GM18508 (cell line): ENCODE measurements around the gene MTFR1L.

Experiments used
- ATAC-seq: cut with Tn5 transposase; IDR thresholded peaks from one replicate; pipeline ENCODE4 v1.9.1; 2021; ENCODE audit warnings: moderate number of reproducible peaks; ENCODE audit not compliant: insufficient read depth, unreplicated experiment

MTFR1L gene

DNA sequence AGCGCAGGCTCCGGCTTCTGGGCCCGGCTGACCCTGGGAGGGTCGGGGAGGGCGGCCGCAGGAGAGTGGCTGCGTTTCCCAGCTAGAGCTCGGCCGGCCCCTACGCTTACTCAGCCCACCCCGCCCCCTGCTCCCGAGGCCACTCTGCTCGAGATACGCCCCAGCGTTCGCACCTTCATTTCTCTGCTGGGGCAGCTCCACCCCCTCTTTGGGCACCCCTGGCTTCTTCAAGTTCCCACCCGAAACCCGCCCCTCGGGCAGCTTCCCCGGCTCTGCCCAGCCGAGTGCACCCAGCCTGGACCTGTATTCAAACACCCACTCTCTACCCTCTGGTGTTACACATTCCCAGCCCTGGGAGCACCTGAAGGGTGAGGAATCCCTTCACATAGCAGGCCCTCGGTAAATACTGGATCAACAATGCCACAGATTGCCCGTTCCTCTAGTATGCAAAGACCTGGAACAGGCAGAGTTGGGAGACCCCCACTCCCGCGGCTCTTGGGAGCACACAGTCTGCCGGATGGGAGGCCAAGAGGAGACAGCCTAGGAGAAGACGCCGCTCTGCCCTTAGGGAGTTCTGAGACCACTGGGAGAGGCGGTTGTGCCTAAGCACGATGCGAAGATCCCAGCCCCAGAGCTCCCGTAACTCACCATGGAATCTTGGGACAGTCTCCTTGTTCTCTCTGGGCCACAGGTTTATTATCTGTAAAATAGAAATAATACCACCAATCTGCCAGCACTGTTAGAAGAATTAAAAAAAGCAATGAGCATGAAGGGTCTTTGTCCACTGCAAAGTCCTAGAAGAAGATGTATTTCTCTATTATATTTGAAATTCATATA is 56.3 kb downstream of the MTFR1L start:
- no peak for ATAC-seq

DNA sequence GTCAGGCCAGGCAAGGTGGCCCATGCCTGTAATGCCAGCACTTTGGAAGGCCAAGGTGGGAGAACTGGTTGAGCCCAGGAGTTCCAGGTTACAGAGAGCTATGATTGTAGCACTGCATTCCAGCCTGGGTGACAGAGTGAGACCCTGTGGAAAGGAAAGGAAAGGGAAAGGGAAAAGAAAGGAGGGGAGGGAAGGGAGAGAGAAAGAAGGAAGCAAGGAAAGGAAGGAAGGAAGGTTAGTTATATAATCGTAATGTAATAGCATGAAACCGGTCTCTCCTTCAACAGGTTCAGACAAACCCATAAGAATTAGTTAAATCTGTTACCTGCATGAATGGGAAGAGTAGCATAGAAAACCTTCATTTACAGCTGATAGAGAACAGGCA is 56.9 kb downstream of the MTFR1L start:
- ATAC-seq = no peak

DNA sequence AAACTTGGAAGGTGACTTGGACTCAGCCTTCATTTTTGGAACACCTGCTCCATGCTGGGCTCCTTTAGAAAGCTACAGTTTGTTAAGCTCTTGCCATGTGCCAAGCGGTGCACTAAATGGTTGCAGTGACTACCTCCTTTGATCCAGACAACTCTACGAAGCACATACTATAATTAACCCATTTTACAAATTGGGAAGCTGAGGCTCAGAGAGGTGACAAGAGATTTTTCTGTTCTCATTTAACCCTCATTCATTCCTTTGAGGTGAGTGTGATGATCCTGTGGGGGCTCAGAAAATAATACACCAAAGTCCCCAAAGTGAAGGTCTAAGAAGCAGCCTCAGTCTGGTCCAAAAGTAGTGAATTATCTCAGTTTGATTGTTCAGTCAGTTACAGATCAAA is 57.4 kb downstream of the MTFR1L start:
- ATAC-seq = no peak

DNA sequence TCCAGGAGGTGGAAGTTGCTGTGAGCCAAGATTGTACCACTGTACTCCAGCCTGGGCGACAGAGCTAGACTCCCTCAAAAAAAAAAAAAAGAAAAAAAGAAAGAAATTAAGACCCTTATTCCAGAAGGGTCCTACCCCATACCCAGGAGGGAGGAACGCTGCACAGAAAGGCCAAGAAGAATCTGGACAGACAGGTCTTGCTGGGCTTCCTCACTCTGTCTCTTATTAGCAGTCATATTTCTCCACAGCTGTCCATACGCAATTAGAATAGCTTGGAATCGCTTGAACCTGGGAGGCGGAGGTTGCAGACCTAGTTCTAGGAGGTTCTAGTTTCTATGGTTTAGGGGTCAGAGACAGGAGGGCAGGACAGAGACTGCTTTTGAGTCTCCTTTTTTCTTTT is 58.9 kb downstream of the MTFR1L start:
- ATAC-seq = no peak

DNA sequence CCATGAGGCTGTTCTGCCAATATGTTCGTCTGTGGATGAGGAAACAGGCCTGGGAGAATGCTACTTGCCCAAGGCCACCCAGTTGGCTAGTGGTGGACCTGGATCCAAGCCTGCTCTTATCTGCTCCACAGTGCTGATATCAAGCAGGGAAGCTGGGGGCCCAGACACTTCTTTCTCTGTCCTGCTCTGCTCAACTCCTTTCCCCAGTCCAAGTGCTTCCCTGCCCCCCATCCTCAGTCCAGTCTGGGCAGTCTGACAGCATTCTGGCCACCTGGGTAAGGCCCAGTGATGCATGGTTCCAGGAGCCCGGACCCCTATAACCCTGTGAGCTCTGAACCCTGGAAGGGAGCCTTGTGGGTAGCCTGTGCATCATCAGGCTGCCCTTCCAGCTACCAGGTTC is 59.9 kb downstream of the MTFR1L start:
- ATAC-seq = no peak

DNA sequence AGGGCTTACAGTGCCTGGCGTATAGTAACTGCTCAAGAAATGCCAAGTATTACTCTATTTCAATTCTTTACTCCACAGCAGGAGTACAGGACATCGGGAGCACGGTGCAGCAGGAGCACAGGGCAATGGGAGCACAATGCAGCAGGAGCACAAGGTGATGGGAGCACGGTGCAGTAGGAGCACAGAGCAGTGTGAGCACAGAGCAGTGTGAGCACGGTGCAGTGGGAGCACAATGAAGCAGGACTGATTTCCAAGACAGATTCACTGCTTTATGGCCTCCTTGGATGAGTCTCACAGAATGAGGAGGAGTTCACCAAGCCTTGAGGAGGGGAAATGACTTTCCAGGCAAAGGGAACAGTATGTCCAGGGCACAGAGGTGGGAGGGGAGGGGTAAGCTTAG is 60.8 kb downstream of the MTFR1L start:
- ATAC-seq = no peak

DNA sequence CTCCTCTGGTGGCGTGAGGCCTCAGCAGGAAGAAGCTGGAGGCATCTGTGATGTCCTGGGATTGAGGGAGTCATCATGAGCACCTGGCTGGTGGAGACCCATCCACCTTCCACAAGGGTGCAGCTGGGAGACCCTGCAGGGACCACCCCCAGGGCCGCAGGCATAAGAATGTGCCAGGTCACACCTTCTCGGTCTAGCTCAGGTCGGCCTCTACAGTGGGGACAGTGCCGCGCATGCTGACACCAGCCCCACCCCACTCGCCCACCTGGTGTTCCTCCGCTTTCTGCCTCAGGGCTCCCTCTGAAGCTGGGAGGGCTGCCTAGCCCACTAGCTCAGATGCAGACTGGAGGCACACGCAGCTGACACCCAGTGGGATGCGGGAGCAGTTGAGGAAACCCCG is 61.5 kb downstream of the MTFR1L start:
- no peak for ATAC-seq
